ENCODE results near the gene TCEAL6. TPM values are rescaled to one million over a fixed set of nuclear protein-coding genes. Genes with fewer than 3 reads are reported as not detected.
"Not testable (repeated sequence)": the region's sequence is repeated elsewhere in the genome, so short reads cannot be mapped to it uniquely, and the experiment has no call there.

The TCEAL6 gene
- total RNA-seq = under 1 TPM in 1 of 4 donors, not detected in 3; 0.33 TPM

DNA sequence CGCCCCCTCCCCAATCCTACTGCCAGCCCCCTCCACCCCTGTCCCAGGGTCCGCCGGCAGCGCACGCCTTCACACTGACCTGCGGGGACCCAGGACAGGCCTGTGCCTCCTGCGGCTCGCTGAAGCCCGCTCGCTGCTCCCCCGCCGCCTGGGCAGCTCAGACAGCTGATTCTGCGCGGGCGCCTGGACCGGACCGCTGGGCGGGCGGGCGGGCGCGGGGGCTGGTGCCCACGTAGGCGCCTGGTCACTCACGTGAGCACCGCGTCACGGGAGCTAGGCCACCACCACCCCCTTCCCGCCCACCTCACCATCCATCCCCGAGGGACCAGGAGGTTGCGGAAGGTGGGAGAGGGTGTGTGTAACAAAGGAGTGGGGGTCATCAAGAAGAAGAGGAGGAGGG is at the start of gene TCEAL6:
TSS of gene TCEAL6 (minus strand) at position 208 of the 400 bp plus-strand sequence.
- intact Hi-C loops (cut with DNase I); H3K4me3 ChIP-seq (replicated peaks in 1 of 3); H3K36me3 ChIP-seq; H3K27me3 ChIP-seq; H3K27ac ChIP-seq; H3K4me1 ChIP-seq; H3K9me3 ChIP-seq: not testable (repeated sequence)
- peak; percentile 28 to 30 for DNase-seq
- WGBS, 2 donors = 1% methylated on average over 11 of the region's 31 CpGs; no CpG with 5 or more reads in 1 of the 2 donors

DNA sequence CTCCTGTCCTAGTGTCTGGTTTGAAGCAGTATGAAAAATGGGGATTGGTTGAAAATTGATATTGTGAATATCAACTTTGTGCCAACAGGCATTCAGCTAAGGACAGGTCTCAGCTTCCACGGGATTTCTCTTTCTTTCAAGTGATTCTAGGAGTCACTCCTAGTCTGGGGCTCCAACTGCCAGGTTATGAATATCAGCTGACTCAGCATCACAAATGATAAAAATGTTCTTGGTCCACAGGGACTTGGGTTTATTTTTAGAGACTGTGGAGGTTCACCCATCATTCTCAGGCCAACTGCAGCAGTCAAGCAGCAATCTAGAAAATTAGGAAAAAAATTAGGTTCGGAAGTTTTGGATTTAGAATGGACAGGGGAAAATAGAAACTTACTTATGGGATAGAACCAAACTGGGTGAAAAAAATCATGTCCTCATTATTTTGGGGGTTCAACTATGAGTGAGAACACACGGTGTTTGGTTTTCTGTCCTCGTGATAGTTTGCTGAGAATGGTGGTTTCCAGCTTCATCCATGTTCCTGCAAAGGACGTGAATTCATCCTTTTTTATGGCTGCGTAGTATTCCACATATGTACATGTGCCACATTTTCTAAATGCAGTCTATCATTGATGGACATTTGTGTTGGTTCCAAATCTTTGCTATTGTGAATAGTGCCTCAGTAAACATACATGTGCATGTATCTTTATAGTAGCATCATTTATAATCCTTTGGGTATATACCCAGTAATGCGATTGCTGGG is 43.9 kb upstream of the TCEAL6 start:
- Histone ChIP-seq H3K27ac (no peak overlapping the region), H3K4me1 (no peaks in the 10 kb centered on the region), H3K27me3 (no peaks in the 10 kb centered on the region), H3K4me3 (replicated peaks in 1 of 3) (no peak overlapping the region), H3K9me3 (no peaks in the 10 kb centered on the region), H3K36me3 (no peaks in the 10 kb centered on the region)
- 77 to 80% methylated on average over 7 of the region's 7 CpGs for WGBS, 2 donors
- intact Hi-C loops (cut with DNase I) = no loop called here
- no peak for DNase-seq
- TF ChIP-seq POLR2A (IDR thresholded peaks at IDR 0.05) = no peak
- TF ChIP-seq, protein P1, sequence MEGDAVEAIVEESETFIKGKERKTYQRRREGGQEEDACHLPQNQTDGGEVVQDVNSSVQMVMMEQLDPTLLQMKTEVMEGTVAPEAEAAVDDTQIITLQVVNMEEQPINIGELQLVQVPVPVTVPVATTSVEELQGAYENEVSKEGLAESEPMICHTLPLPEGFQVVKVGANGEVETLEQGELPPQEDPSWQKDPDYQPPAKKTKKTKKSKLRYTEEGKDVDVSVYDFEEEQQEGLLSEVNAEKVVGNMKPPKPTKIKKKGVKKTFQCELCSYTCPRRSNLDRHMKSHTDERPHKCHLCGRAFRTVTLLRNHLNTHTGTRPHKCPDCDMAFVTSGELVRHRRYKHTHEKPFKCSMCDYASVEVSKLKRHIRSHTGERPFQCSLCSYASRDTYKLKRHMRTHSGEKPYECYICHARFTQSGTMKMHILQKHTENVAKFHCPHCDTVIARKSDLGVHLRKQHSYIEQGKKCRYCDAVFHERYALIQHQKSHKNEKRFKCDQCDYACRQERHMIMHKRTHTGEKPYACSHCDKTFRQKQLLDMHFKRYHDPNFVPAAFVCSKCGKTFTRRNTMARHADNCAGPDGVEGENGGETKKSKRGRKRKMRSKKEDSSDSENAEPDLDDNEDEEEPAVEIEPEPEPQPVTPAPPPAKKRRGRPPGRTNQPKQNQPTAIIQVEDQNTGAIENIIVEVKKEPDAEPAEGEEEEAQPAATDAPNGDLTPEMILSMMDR (IDR thresholded peaks at IDR 0.05) = no peak

DNA sequence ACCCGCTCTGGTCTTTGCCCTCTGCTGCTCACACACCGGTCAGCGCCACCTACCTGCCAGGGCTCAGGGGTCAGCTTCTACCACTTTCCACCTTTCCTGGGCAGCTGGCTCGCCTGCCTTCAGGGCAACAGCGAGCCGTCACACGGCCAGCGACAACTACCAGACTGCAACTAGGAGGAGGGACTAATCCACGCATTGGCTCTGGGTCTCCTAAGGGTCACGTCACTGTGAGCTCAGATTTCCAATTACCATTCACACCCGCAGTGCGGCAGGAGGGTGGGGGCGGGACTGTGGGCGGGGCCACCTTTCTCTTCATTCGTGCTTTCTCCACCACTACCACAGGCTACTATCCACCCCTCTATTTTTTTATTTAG is 13.5 kb upstream of the TCEAL6 start, which contains the start of gene BEX5:
TSS of gene BEX5 (minus strand) at position 172 of the 374 bp plus-strand sequence. CDS start 1,712 bp downstream, outside the sequence.
- H3K4me3 ChIP-seq (replicated peaks in 1 of 3) = peak within 1 kb of the TSS in 1 of 3 donors; percentile 30
- peak; percentile 74 to 76 for DNase-seq
- no peaks in the 10 kb centered on the region for H3K36me3 ChIP-seq
- intact Hi-C loops (cut with DNase I) = no loop called here
- no peaks in the 10 kb centered on the region for H3K4me1 ChIP-seq
- peak in 1 of 2 donors; percentile 92 for TF ChIP-seq POLR2A (IDR thresholded peaks at IDR 0.05)
- TF ChIP-seq, protein P1 (IDR thresholded peaks at IDR 0.05) = no peak
- no peaks in the 10 kb centered on the region for H3K9me3 ChIP-seq
- WGBS, 2 donors = 0 to 1% methylated on average over 7 to 10 of the region's 15 CpGs
- H3K27me3 ChIP-seq = no peaks in the 10 kb centered on the region
- peak within 1 kb of the TSS; percentile 44 to 65 (median 65) for H3K27ac ChIP-seq

DNA sequence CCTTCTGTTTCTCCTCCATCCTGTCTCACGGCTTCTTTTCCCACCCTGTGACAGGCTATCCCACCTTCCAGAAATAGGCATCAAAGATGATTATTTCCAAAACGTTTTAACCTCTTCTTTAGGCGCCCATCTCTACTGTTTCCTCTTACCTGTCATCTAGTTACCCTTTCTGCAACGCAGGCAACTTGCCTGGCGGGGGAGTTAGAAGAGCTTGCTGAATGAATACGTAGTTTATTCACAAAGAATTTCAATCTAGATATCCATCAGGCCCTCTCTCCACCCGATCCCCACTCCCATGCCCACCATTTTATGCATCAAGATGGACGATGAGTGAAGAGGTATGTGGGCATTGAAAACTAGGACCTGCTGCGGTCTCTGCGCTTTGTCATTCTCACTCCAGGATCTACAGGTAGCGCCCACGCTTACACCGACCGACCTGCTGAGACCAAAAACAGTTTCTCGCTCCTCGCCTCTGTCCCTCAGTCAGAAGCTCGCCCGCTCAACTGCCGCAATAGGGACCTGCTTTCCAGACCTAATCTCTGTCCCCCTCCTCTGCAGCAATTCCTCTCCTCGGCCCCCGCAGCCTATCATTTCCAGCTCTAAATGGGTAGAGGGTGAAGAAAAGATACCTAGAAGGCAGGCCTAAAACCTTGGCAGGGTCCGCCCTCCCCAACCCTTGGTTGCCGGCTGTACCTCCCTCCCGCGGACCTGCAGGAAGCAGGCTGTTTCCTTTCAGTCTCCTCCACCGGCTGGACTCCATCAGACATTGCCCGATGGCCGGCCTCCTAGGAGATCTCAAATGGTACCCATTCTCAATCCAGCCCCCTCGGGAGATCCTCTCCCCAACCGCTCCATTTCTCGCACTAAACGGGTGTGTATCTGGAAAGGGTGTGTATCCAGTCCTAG is 12.9 kb upstream of the TCEAL6 start:
- TF ChIP-seq, protein P1 (IDR thresholded peaks at IDR 0.05) = no peak
- TF ChIP-seq POLR2A (IDR thresholded peaks at IDR 0.05) = no peak
- DNase-seq = peak; percentile 19 to 25
- Histone ChIP-seq H3K27ac (peak overlapping the region; percentile 44 to 65 (median 65)), H3K36me3 (no peaks in the 10 kb centered on the region), H3K4me1 (no peaks in the 10 kb centered on the region), H3K27me3 (no peaks in the 10 kb centered on the region), H3K9me3 (no peaks in the 10 kb centered on the region), H3K4me3 (replicated peaks in 1 of 3) (peak overlapping the region in 1 of 3 donors; percentile 30)
- WGBS, 2 donors = 3 to 4% methylated on average over 19 to 21 of the region's 32 CpGs
- intact Hi-C loops (cut with DNase I) = no loop called here

DNA sequence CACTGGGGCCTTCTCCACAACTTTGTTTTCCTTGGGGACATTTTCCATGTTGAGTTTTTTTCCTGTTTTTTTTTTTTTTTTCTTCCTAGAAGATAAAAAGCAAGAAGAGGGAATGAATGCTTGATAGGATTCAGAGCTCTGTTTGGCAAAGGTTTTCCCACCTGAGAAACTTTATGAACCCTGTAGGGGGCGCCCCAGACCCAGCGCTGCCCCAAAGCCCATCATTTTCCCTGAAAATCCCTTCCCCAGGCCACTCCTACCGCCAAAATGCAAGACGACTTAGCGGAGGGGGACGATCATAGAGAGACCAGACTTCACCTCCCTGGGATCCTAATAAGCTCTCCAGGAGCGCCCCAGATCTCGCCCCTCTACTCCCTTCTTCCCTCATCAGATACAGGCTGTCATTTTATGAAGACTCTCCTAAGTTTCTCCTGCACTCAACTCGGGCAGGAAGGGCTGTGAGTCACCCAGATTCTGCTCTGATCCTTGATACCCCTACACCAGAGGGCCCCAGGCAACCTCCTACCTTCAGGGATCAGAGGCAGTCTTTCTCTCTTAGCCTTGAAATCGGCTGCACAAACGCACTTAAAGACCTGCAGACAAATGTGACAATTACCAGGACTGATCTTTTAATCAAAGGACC is 12.1 kb upstream of the TCEAL6 start:
- Histone ChIP-seq H3K36me3 (no peaks in the 10 kb centered on the region), H3K4me1 (no peaks in the 10 kb centered on the region), H3K4me3 (replicated peaks in 1 of 3) (no peak overlapping the region), H3K9me3 (no peaks in the 10 kb centered on the region), H3K27me3 (no peaks in the 10 kb centered on the region), H3K27ac (peak overlapping the region in 2 of 3 donors; percentile 65)
- peak; percentile 22 to 32 for DNase-seq
- intact Hi-C loops (cut with DNase I) = no loop called here
- TF ChIP-seq, protein P1 (IDR thresholded peaks at IDR 0.05) = peak in 3 of 6 experiments; percentile 13 to 41 (median 33)
- TF ChIP-seq POLR2A (IDR thresholded peaks at IDR 0.05) = no peak
- WGBS, 2 donors = 3 to 10% methylated on average over 8 to 11 of the region's 11 CpGs

DNA sequence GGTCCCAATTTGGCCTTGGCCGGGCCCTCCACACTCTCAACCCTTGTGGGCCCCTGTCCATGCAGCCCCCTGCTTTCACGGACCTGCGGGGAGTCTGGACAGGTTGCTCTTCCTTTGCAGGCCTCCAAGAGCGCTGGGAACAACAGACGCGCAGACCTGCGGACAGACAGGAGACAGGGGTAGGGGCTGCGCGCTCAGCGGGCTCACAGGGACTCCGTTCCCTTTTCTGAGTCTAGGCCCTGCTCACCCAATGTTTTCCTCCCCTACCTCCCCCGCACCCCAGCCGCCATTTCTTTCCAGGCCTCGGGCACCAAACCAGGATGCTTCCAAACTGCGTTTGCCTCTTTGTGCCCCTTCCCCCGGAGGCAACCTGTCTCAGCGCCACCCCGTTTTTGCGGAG is 650 bp downstream of the TCEAL6 start:
- WGBS, 2 donors = 0 to 18% methylated on average over 2 of the region's 19 CpGs
- H3K4me1 ChIP-seq; H3K4me3 ChIP-seq (replicated peaks in 1 of 3); intact Hi-C loops (cut with DNase I); H3K27ac ChIP-seq; H3K9me3 ChIP-seq; DNase-seq; H3K36me3 ChIP-seq; H3K27me3 ChIP-seq: not testable (repeated sequence)

DNA sequence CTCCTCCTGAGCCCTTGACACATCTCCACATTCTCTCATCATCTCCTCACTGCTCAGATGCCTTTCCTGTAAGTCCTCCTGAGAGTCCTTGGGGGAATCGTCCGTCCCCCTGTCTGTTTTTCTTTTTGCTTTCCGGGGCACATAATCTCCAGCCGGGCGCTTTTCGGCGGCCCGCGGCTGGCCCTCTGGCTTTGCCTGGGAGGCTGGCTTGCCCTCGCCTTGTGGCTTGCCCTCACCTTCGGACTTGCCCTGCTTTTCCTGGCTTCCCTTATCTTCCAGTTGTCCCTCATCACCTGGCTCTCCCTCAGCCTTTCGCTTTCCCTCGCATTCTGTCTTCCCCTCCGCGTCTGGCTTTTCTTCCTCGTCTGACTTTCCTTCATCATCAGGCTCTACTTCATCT is 1.4 kb downstream of the TCEAL6 start:
- H3K4me3 ChIP-seq (replicated peaks in 1 of 3); H3K9me3 ChIP-seq; H3K27me3 ChIP-seq; H3K36me3 ChIP-seq; DNase-seq; intact Hi-C loops (cut with DNase I); H3K27ac ChIP-seq; H3K4me1 ChIP-seq: not testable (repeated sequence)
- WGBS, 2 donors = 31% methylated on average over 16 of the region's 16 CpGs

Measured in thyroid gland (tissue), 4 donors.